Hepatocyte (in vitro differentiated cells): Measurements from ENCODE around the gene CHKB.
A peak's percentile ranks its signal among the peaks of the same experiment; 100 is the strongest.

Experiments used
- EZH2 ChIP-seq: fragments of 200-600 bp; sonication (generic); IDR thresholded peaks from 2 replicates; pipeline ENCODE4 v1.6.1; 2016; ENCODE audit warnings: antibody characterized with exemption, mild to moderate bottlenecking, borderline replicate concordance
- EZH2phosphoT487 ChIP-seq: fragments of 200-600 bp; sonication (generic); IDR thresholded peaks from one replicate; pipeline ENCODE4 v1.6.1; 2018; ENCODE audit warnings: antibody characterized with exemption, mild to moderate bottlenecking, low read depth, moderate library complexity; ENCODE audit not compliant: unreplicated experiment, severe bottlenecking
- TF ChIP-seq, protein P1 (sequence below): fragments of 200-600 bp; sonication (generic); IDR thresholded peaks from 2 replicates; pipeline ENCODE4 v1.5.1; 2016; ENCODE audit warnings: antibody characterized with exemption, mild to moderate bottlenecking; ENCODE audit not compliant: poor library complexity

DNA sequence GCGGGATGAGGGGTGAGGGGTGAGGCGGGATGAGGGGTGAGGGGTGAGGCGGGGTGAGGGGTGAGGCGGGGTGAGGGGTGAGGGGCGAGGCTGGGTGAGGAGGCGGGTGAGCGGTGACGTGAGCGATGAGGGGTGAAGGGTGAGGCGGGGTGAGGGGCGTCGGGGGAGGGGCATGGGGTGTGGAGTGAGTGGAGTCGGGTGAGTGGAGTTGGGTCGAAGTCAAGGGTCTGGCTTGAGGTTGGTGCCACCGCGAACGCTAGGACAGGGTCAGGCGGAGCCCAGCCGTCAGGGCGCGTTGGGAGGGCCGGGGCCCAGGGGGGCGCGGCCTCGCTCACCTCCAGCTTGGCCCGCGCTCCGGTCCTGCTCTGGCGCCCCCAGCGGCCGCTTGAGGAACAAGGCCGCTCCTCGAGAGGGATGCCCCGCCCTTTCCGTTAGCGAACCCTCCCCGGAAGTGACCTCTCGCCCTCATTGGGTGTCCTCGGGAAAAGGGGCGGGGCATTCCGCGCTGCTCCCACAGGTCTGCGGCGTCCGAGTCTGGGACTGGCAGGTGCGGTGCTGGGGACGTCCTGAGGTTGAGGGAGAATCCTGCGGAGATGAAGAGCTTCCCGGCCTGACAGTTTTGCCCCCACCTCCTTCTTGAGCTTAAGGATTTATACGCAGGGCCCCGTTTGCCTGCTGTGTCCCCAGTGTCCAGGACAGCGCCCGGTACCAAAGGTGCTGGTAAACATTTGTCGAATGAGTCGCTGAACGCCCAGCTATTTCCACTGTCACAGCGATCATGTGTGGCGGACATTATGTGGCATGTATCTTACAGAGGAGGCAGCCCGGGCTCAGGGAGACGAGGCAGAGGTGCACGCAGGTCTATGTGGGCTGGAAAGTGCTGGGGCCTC lies 19.9 kb downstream of the CHKB start, which contains the start of gene SYCE3:
- TF ChIP-seq, protein P1, sequence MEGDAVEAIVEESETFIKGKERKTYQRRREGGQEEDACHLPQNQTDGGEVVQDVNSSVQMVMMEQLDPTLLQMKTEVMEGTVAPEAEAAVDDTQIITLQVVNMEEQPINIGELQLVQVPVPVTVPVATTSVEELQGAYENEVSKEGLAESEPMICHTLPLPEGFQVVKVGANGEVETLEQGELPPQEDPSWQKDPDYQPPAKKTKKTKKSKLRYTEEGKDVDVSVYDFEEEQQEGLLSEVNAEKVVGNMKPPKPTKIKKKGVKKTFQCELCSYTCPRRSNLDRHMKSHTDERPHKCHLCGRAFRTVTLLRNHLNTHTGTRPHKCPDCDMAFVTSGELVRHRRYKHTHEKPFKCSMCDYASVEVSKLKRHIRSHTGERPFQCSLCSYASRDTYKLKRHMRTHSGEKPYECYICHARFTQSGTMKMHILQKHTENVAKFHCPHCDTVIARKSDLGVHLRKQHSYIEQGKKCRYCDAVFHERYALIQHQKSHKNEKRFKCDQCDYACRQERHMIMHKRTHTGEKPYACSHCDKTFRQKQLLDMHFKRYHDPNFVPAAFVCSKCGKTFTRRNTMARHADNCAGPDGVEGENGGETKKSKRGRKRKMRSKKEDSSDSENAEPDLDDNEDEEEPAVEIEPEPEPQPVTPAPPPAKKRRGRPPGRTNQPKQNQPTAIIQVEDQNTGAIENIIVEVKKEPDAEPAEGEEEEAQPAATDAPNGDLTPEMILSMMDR, result peak; percentile 89
- no peak for TF ChIP-seq EZH2phosphoT487
- TF ChIP-seq EZH2, result no peak
